ENCODE data around the gene REM2. TPM values are rescaled to one million over a fixed set of nuclear protein-coding genes. Genes with fewer than 3 reads are reported as not detected.

The REM2 gene
- total RNA-seq, 1 experiment from 2014 or later: 0.98 TPM

GRCh38 chr14:22935156-22935555 is 52.1 kb downstream of the REM2 start:
- BruUV-seq (replicated peaks): no TSS peak
- no peak overlapping the region for H2AFZ ChIP-seq
- no peaks in the 10 kb centered on the region for H3K9me3 ChIP-seq (ENCODE audit: insufficient read depth, low read depth)
- H3K27ac ChIP-seq: no peak overlapping the region
- no peaks in the 10 kb centered on the region for H4K20me1 ChIP-seq (ENCODE audit: insufficient read depth)
- no peak for DNase-seq
- TF ChIP-seq EZH2 (IDR thresholded peaks at IDR 0.05; ENCODE audit: low read depth) (no peak), CTCF (conservative IDR thresholded peaks at IDR 0.05) (no peak)
- ChIA-PET POLR2A (ENCODE audit: unreplicated experiment) (no interaction called here), CTCF (interaction anchor here (1.0 kb wide), 1 partner anchor 20 kb away, joined by 3 read pairs; no protein-coding TSS in a partner anchor)
- no peaks in the 10 kb centered on the region for H3K9me2 ChIP-seq (ENCODE audit: insufficient read depth)
- no peaks in the 10 kb centered on the region for H3K36me3 ChIP-seq (ENCODE audit: low read depth)
- H3K4me2 ChIP-seq: no peak overlapping the region
- intact Hi-C loops (cut with micrococcal nuclease; ENCODE audit: unreplicated experiment): no loop called here
- peaks cover under 1% of the 10 kb centered on the region; the same call in 1 of the 2 replicates for H3F3A ChIP-seq (ENCODE audit: insufficient read depth, low read depth)
- H3K27me3 ChIP-seq (ENCODE audit: insufficient read depth, low read depth): no peaks in the 10 kb centered on the region
- H3K4me1 ChIP-seq (replicated peaks; ENCODE audit: insufficient read depth): peaks cover 13% of the 10 kb centered on the region
- no peak overlapping the region for H3K4me3 ChIP-seq
- H3K79me2 ChIP-seq (ENCODE audit: low read depth): no peaks in the 10 kb centered on the region

Other genes starting within 250 kb of the REM2 start
- gene OR6J1, start 238.9 kb upstream of the REM2 start, total RNA-seq (2021): 0.11 TPM in 1 of 2 replicates, not detected in the other
- 65.2 and 70.9 TPM in 2 replicates for gene OXA1L, start 116.5 kb upstream of the REM2 start, total RNA-seq (2021)
- 4.7 and 5.9 TPM in 2 replicates for gene SLC7A7, start 67.8 kb upstream of the REM2 start, total RNA-seq (2021)
- 76.7 and 84.8 TPM in 2 replicates for gene MRPL52, start 53.3 kb upstream of the REM2 start, total RNA-seq (2021)
- gene MMP14, start 46.6 kb upstream of the REM2 start, total RNA-seq (2021): 22.4 and 34.8 TPM in 2 replicates
- gene LRP10, start 11.5 kb upstream of the REM2 start, total RNA-seq (2021): 59.0 and 61.6 TPM in 2 replicates
- gene RBM23, start 35.9 kb downstream of the REM2 start, total RNA-seq (2021): 68.7 and 76.5 TPM in 2 replicates
- gene PRMT5, start 46.2 kb downstream of the REM2 start, total RNA-seq (2021): 58.6 and 73.2 TPM in 2 replicates
- 23.1 and 36.0 TPM in 2 replicates for gene HAUS4, start 73.9 kb downstream of the REM2 start, total RNA-seq (2021)
- gene AJUBA, start 99.3 kb downstream of the REM2 start, total RNA-seq (2021): 37.4 and 42.6 TPM in 2 replicates
- 13.3 and 13.9 TPM in 2 replicates for gene C14orf93, start 126.9 kb downstream of the REM2 start, total RNA-seq (2021)
- 122 and 146 TPM in 2 replicates for gene PSMB5, start 151.7 kb downstream of the REM2 start, total RNA-seq (2021)
- not detected in 2 replicates for gene PSMB11, start 159.0 kb downstream of the REM2 start, total RNA-seq (2021)
- gene CDH24, start 174.3 kb downstream of the REM2 start, total RNA-seq (2021): 16.4 and 18.8 TPM in 2 replicates
- gene ACIN1, start 211.9 kb downstream of the REM2 start, total RNA-seq (2021): 113 and 171 TPM in 2 replicates
- 26.8 and 46.5 TPM in 2 replicates for gene C14orf119, start 212.3 kb downstream of the REM2 start, total RNA-seq (2021)
- gene CIROP, start 221.8 kb downstream of the REM2 start, total RNA-seq (2021): not detected in 2 replicates
- not detected in 2 replicates for gene CEBPE, start 236.0 kb downstream of the REM2 start, total RNA-seq (2021)

Data from PC-9 (cell line).